AG10803 (cell line): ENCODE data around the gene ANKRD33.
A peak's percentile ranks its signal among the peaks of the same experiment; 100 is the strongest.

Experiments used
- DNase-seq: peaks from one replicate; pipeline ENCODE4 v3.0.0; 2010; ENCODE audit warnings: low read depth
- H3K4me3 ChIP-seq: 2 replicates; pipeline ENCODE4 v1.5.1; 2011; ENCODE audit warnings: mild to moderate bottlenecking, low read length, control low read depth
- TF ChIP-seq, protein P1 (sequence below): conservative IDR thresholded peaks from 2 replicates; pipeline ENCODE4 v1.5.1; 2011; ENCODE audit warnings: mild to moderate bottlenecking, low read length, control low read depth, inconsistent platforms

ANKRD33 gene

DNA sequence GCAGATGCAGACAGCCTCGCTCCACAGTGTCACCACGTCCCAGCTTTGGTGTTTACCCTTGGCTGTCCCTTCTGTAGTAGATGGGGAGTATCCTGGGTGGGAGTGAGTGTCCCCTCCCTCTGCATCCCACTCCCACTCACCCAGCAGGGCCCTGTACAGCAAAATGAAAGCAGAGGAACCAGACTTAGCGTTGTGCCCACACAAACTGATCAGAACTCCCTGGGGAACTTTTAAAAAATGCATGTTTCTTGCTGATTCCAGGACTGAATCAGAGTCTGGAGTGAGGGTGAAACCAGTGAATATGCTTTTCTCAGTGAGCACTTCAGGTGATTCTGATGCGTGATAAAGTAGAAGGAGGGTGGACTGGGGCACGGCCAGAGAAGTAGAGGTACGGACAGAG is 22.3 kb downstream of the ANKRD33 start:
- peak; percentile 45 for DNase-seq
- peak overlapping the region; percentile 25 for H3K4me3 ChIP-seq
- TF ChIP-seq, protein P1, sequence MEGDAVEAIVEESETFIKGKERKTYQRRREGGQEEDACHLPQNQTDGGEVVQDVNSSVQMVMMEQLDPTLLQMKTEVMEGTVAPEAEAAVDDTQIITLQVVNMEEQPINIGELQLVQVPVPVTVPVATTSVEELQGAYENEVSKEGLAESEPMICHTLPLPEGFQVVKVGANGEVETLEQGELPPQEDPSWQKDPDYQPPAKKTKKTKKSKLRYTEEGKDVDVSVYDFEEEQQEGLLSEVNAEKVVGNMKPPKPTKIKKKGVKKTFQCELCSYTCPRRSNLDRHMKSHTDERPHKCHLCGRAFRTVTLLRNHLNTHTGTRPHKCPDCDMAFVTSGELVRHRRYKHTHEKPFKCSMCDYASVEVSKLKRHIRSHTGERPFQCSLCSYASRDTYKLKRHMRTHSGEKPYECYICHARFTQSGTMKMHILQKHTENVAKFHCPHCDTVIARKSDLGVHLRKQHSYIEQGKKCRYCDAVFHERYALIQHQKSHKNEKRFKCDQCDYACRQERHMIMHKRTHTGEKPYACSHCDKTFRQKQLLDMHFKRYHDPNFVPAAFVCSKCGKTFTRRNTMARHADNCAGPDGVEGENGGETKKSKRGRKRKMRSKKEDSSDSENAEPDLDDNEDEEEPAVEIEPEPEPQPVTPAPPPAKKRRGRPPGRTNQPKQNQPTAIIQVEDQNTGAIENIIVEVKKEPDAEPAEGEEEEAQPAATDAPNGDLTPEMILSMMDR: no peak

DNA sequence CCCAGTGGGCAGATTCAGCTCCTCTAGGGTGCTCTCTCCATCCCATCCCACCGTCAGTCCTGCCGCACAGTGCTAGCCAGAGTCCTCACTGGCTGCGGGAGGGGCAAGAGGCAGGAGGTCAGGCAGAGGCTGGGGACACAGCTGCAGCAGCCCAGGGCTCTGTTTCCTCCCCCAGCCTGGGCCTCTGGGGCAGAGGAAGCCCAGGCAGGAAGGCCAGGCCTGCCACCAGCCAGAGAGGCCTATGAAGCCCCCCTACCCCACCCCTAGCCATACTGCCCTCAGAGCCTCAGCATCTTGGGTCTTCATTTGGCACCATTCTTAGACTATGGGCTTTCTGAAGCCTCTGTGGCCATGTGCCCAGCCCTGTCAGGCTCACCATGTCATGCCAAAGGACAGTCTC is 22.8 kb downstream of the ANKRD33 start:
- H3K4me3 ChIP-seq: no peak overlapping the region
- no peak for DNase-seq
- TF ChIP-seq, protein P1: no peak

DNA sequence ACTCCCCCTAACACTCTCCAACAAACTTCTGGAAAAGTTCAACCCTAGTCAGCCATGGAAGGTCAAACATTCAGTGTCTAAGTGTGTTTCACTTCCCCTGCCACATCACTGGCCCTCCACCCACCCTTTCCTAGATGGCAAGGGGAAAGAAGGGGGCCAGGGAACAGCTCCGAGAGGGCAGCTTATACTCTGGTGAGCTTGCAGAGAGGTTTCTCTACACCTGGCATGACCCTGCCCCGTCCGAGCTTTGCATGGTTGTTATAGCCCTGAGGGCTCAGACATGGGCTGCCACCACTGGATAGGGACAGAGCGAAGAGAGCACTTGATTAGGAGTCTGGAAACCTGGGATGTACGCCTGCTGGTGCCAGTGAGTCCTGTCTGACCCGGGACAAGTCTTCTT is 23.4 kb downstream of the ANKRD33 start:
- H3K4me3 ChIP-seq: no peak overlapping the region
- no peak for DNase-seq
- TF ChIP-seq, protein P1: no peak

DNA sequence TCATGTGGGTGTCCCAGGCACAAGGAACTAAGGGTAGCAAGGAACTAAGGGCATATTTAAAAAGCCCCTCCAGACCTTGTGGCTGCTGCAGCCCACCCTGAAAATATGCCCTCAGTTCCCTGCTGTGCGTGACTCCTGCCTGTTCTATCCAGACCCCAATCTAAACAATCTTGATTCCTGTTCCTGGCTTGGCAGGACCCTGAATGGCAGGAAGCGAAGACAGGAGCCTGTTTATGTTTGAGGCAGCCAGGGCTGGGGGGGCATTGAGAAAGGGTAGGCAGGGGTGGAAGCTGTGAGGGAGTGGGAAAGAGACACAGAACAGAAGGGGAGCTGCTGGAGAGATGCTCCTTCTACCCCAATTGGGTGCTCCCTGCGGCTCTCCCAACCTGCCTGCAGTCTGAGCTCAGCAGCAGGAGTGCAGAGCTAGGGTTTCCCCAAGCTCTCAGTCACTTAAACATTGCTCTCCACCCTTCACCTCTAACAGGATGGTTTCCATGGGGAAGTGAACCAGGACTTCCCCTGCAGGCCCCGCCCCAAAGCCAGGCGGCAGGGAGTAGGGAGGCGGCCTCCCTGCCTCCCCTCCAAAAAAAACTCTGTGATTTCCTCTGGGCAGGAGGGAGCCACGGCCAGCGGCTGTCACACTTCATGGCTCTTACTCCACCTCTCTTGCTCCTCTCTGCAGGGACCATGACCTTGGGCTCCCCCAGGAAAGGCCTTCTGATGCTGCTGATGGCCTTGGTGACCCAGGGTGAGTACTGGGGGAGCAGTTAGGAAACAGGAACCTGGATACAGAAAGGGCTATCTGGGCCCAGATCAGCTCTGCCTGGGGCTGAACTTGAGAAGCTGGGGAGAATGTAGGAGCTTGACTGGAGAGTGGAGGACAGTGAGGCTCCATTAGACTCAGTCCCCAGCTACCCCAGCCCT is 24.1 kb downstream of the ANKRD33 start:
- TF ChIP-seq, protein P1: no peak
- H3K4me3 ChIP-seq: no peak overlapping the region
- no peak for DNase-seq

DNA sequence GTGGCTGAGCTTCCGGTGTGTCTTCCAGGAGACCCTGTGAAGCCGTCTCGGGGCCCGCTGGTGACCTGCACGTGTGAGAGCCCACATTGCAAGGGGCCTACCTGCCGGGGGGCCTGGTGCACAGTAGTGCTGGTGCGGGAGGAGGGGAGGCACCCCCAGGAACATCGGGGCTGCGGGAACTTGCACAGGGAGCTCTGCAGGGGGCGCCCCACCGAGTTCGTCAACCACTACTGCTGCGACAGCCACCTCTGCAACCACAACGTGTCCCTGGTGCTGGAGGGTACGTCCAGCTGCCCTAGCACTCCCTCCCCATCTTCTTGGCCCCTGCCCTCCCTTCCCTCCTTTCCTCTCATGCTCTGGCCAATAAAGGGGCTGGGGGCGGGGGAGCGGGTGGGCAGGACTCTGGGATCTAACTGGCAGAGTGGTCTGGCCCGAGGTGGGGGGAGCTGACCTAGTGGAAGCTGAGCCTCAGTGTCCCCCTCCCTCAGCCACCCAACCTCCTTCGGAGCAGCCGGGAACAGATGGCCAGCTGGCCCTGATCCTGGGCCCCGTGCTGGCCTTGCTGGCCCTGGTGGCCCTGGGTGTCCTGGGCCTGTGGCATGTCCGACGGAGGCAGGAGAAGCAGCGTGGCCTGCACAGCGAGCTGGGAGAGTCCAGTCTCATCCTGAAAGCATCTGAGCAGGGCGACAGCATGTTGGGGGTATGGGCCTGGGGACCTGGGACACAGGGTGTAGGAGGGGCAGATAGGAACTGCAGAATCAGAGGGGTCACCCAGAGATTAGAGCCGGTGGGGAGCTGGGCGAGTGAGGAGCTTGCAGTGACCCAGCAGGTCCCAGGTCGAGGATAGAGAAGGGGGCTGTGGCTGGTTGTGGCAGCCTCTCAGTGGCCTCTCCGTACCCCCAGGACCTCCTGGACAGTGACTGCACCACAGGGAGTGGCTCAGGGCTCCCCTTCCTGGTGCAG is 25.4 kb downstream of the ANKRD33 start:
- no peak for DNase-seq
- TF ChIP-seq, protein P1: no peak
- no peak overlapping the region for H3K4me3 ChIP-seq

DNA sequence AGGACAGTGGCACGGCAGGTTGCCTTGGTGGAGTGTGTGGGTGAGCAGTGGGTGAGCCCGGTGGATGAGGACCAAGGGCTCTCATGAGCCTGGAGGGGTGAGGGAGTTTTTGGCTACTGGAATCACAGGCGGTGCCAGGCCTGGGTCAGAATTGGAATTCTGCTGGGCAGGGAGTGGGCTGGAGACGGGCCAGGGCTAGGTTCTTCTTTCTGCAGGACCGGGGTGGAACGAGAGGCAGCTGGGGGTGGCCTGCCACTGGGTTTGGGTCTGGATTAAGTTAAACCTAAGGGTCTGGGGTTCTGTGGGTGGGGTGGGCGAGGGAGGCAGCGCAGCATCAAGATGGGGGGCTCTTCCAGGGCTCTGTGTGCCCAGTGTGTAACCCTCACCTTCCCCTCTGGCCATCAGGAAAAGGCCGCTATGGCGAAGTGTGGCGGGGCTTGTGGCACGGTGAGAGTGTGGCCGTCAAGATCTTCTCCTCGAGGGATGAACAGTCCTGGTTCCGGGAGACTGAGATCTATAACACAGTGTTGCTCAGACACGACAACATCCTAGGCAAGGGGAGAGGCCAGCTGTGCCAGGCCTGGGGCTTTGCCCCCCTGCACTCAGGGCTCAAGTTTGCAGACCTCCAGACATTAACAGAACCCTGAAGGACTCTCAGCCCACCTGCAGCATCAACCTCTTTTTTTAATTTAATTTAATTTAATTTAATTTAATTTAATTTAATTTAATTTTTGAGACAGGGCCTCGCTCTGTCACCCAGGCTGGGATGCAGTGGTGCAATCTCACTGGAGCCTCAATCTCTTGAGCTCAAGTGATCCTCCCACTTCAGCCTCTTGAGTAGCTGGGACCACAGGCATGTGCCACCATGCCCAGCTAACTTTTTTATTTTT is 26.4 kb downstream of the ANKRD33 start:
- no peak for DNase-seq

More for the DNA sequence above, 26.4 kb downstream of the ANKRD33 start:
- TF ChIP-seq, protein P1: no peak
- no peak overlapping the region for H3K4me3 ChIP-seq
